NCI-H748 treated with DMSO at 0.1 percent for 48 hours (cell line): ENCODE data around the gene NBPF19.
"Not testable (repeated sequence)": the region's sequence is repeated elsewhere in the genome, so short reads cannot be mapped to it uniquely, and the experiment has no call there.

Source experiments
- DNase-seq: peaks from one replicate; lab custom pipeline; 2025; lab: John Stamatoyannopoulos, UW

NBPF19 gene

GRCh38 chr1:149474745-149475144, at the start of gene NBPF19:
TSS of gene NBPF19 (plus strand) at chr1:149475045. CDS start at chr1:149475933, 888 bp downstream.
- DNase-seq: not testable (repeated sequence)

- DNase-seq: not testable (repeated sequence)
Measured at GRCh38 chr1:149428317-149428716, 46.5 kb upstream of the NBPF19 start.

- DNase-seq: not testable (repeated sequence)
Measured at GRCh38 chr1:149445451-149445850, 29.4 kb upstream of the NBPF19 start.

GRCh38 chr1:149452196-149452595, 22.6 kb upstream of the NBPF19 start:
- DNase-seq: not testable (repeated sequence)

- DNase-seq: not testable (repeated sequence)
Measured at GRCh38 chr1:149452652-149453051, 22.2 kb upstream of the NBPF19 start.

GRCh38 chr1:149558350-149558825, 83.5 kb downstream of the NBPF19 start:
- DNase-seq: not testable (repeated sequence)

- DNase-seq: not testable (repeated sequence)
Measured at GRCh38 chr1:149561806-149562205, 87.0 kb downstream of the NBPF19 start.

GRCh38 chr1:149565485-149565884, 90.6 kb downstream of the NBPF19 start:
- DNase-seq: not testable (repeated sequence)

GRCh38 chr1:149572763-149573162, 97.9 kb downstream of the NBPF19 start:
- not testable (repeated sequence) for DNase-seq

- DNase-seq: not testable (repeated sequence)
Measured at GRCh38 chr1:149585592-149585991, 110.7 kb downstream of the NBPF19 start.
